Measurements from ENCODE around the gene TMEM238.

DNA sequence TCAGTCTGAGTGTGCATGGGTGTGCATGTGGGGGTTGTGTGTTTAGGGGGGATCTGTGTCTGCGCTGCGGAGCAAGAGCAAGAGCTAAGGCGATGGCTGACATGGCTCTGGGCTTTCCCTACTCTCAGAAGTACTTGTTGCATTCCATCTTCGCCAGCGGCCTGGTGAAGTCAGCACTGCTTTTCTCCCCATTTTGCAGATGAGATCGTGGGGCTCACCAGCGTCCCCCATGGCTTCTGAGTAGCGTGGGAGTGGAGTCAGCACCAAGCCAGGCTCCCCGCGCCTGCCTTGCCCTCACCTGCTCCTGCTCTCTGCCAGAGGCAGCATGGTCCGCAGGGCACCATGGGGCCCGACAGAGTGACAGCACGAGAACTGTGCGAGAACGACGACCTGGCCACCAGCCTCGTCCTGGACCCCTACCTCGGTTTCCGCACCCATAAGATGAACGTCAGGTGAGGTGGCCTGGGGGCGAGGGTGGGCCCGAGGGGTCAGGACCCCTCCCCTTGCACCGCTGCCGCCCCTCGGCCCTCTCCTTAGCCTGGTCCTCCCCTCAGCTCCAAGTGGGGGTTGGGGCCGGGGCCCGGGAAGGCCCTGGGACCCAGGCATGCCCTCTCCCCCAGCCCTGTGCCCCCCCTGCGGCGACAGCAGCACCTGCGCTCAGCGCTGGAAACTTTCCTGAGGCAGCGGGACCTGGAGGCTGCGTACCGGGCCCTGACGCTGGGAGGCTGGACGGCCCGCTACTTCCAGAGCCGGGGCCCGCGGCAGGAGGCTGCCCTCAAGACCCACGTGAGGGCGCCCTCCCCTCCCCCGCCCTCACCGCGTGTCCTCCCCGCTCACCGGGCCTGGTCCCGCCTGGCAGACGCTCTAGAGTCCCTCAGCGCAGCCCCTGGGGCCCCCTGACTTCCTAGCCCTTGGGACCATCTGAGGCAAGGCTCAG lies 42.2 kb downstream of the TMEM238 start:
- TF ChIP-seq, protein P1, sequence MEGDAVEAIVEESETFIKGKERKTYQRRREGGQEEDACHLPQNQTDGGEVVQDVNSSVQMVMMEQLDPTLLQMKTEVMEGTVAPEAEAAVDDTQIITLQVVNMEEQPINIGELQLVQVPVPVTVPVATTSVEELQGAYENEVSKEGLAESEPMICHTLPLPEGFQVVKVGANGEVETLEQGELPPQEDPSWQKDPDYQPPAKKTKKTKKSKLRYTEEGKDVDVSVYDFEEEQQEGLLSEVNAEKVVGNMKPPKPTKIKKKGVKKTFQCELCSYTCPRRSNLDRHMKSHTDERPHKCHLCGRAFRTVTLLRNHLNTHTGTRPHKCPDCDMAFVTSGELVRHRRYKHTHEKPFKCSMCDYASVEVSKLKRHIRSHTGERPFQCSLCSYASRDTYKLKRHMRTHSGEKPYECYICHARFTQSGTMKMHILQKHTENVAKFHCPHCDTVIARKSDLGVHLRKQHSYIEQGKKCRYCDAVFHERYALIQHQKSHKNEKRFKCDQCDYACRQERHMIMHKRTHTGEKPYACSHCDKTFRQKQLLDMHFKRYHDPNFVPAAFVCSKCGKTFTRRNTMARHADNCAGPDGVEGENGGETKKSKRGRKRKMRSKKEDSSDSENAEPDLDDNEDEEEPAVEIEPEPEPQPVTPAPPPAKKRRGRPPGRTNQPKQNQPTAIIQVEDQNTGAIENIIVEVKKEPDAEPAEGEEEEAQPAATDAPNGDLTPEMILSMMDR (IDR thresholded peaks at IDR 0.05), result no peak
- no peak for TF ChIP-seq POLR2A (IDR thresholded peaks at IDR 0.05)
- no peak for TF ChIP-seq EP300 (IDR thresholded peaks at IDR 0.05)
- TF ChIP-seq POLR2AphosphoS5 (IDR thresholded peaks at IDR 0.05), result no peak
